H4 (cell line): Measurements from ENCODE around the gene ZFP62. TPM values are rescaled to one million over a fixed set of nuclear protein-coding genes. Genes with fewer than 3 reads are reported as not detected.

Source experiments
- DNase-seq: peaks from one replicate; pipeline ENCODE4 v3.0.0-alpha.2; 2015; ENCODE audit warnings: low spot score
- total RNA-seq: library from RNA; depleted of rRNA; stranded (reverse); fragments of >200 nt; shearing (Covaris generic); gene quantifications from 2 replicates; pipeline ENCODE4 v1.2.3, GENCODE V29; 2014

ZFP62 gene
- total RNA-seq, 1 experiment from 2014 or later, result 27.7 TPM

GRCh38 chr5:180810959-180811622, 50.0 kb downstream of the ZFP62 start:
- no peak for DNase-seq

- peak; percentile 95 for DNase-seq
These were observed 50.7 kb downstream of the ZFP62 start for GRCh38 chr5:180810210-180810958.

GRCh38 chr5:180809403-180810209, 51.5 kb downstream of the ZFP62 start:
- DNase-seq, result peak; percentile 95

- DNase-seq, result no peak
These were observed 52.5 kb downstream of the ZFP62 start for GRCh38 chr5:180808461-180809000.

- no peak for DNase-seq
These were observed 53.2 kb downstream of the ZFP62 start for GRCh38 chr5:180807654-180808414.

GRCh38 chr5:180807046-180807445, 54.0 kb downstream of the ZFP62 start:
- no peak for DNase-seq

GRCh38 chr5:180806351-180807011, 54.6 kb downstream of the ZFP62 start:
- DNase-seq, result no peak

GRCh38 chr5:180804129-180804618, 56.9 kb downstream of the ZFP62 start:
- DNase-seq, result no peak

GRCh38 chr5:180803181-180804128, 57.6 kb downstream of the ZFP62 start:
- DNase-seq, result no peak

- DNase-seq, result peak; percentile 86
These were observed 58.5 kb downstream of the ZFP62 start, which contains the start of gene MGAT1 for GRCh38 chr5:180802325-180803180. MGAT1 (minus strand) TSS chr5:180802806; CDS start chr5:180792971, 9,835 bp downstream.

GRCh38 chr5:180801596-180802324, 59.3 kb downstream of the ZFP62 start:
- DNase-seq, result no peak

- DNase-seq, result peak; percentile 53
These were observed 60.9 kb downstream of the ZFP62 start for GRCh38 chr5:180799902-180800801.

GRCh38 chr5:180799194-180799593, 61.9 kb downstream of the ZFP62 start:
- DNase-seq, result no peak

GRCh38 chr5:180798193-180798592, 62.9 kb downstream of the ZFP62 start:
- no peak for DNase-seq
